AG04450 (cell line): Measurements from ENCODE around the gene ASCC2. TPM values are rescaled to one million over a fixed set of nuclear protein-coding genes. Genes with fewer than 3 reads are reported as not detected.
A peak's percentile ranks its signal among the peaks of the same experiment; 100 is the strongest.

Experiments used
- CTCF ChIA-PET: fragments of 300-600, 350-600 bp; formaldehyde crosslinking; extraction: SDS; loops from one replicate; lab custom pipeline; 2022; ENCODE audit warnings: antibody characterized with exemption, inconsistent platforms; lab: Charles Lee
- POLR2A ChIA-PET: fragments of 350-600 bp; formaldehyde crosslinking; extraction: SDS; loops from one replicate; lab custom pipeline; 2021; ENCODE audit warnings: antibody characterized with exemption, inconsistent platforms; lab: Yijun Ruan, JAX
- DNase-seq: peaks from one replicate; pipeline ENCODE4 v3.0.0-alpha.2; 2011; ENCODE audit warnings: low read depth, low spot score
- H3K27ac ChIP-seq: one replicate; pipeline ENCODE4 v1.5.1; 2012; ENCODE audit warnings: low read depth, low read length, control low read depth
- H3K27me3 ChIP-seq: one replicate; pipeline ENCODE4 v1.6.0; 2012; ENCODE audit warnings: low read length; ENCODE audit not compliant: control insufficient read depth, insufficient read depth
- H3K4me3 ChIP-seq: 2 replicates; pipeline ENCODE4 v1.5.1; 2011; ENCODE audit warnings: mild to moderate bottlenecking, low read depth, low read length, control low read depth
- H3K9me3 ChIP-seq: 2 replicates; pipeline ENCODE4 v1.5.1; 2012; ENCODE audit warnings: low read length; ENCODE audit not compliant: control insufficient read depth, insufficient read depth
- polyA plus RNA-seq: library from polyadenylated mRNA; depleted of rRNA; stranded (reverse); fragments of >200 nt; gene quantifications from 2 replicates; pipeline ENCODE4 v1.2.3, GENCODE V29; 2011
- TF ChIP-seq, protein P1 (sequence below): IDR thresholded peaks from 2 replicates; pipeline ENCODE4 v1.5.1; 2011; ENCODE audit warnings: low read depth, low read length, control low read depth, inconsistent platforms

The ASCC2 gene
- polyA plus RNA-seq, 1 experiment = 45.9 TPM

GRCh38 chr22:29883775-29884097 is 45.7 kb upstream of the ASCC2 start:
- Histone ChIP-seq H3K27ac (no peak overlapping the region), H3K27me3 (no peaks in the 10 kb centered on the region), H3K4me3 (peak overlapping the region; percentile 95), H3K9me3 (peaks cover 3% of the 10 kb centered on the region)
- TF ChIP-seq, protein P1, sequence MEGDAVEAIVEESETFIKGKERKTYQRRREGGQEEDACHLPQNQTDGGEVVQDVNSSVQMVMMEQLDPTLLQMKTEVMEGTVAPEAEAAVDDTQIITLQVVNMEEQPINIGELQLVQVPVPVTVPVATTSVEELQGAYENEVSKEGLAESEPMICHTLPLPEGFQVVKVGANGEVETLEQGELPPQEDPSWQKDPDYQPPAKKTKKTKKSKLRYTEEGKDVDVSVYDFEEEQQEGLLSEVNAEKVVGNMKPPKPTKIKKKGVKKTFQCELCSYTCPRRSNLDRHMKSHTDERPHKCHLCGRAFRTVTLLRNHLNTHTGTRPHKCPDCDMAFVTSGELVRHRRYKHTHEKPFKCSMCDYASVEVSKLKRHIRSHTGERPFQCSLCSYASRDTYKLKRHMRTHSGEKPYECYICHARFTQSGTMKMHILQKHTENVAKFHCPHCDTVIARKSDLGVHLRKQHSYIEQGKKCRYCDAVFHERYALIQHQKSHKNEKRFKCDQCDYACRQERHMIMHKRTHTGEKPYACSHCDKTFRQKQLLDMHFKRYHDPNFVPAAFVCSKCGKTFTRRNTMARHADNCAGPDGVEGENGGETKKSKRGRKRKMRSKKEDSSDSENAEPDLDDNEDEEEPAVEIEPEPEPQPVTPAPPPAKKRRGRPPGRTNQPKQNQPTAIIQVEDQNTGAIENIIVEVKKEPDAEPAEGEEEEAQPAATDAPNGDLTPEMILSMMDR = no peak
- POLR2A ChIA-PET = interaction anchor here (0.5 to 1.1 kb wide), 7 partner anchors 18 to 305 kb away, joined by 3 to 10 read pairs (median 4); partner anchors contain the start of genes ASCC2, UQCR10 and ZMAT5
- CTCF ChIA-PET = interaction anchor here (0.6 kb wide), 6 partner anchors 13 to 1488 kb away, joined by 3 to 7 read pairs (median 4); no protein-coding TSS in a partner anchor
- DNase-seq = no peak

DNA sequence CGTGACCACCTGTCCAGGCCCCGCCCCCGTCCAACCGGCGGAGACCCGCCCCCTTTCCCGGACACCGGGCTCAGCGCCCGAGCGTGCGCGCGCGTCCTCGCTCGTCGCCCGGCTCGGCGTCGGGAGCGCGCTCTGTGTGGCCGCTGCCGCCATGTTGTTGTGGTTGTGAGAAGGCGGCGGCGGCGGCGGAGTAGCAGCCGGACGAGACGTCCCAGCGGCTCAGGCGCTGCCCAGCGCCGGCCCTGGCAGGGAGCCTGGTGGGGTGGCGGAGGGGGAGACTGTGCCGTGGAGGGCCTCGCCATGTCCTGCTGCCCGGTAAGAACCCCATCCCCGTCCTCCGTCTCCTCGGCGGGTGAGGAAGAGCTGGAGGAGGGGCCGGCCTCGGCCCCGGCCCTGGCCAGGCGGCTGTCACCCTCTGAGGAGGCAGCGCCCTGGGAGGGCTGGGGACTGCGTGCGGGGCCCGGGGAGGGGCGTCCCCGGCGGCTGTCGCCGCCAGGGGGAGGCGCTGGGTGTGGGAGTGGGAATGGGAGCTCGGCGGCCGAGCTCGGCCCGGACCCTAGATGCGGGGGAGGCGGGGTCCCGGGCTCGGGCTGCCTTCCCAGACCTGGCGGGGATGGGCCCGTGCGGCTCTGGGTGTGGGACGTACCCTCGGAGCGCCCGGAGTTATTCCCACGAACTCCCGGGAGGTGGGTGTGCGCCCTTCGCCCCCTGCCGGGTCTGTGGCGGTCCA is 45.1 kb upstream of the ASCC2 start, which contains the start of gene MTMR3:
Gene MTMR3 (plus strand): TSS at position 130 of the 730 bp plus-strand sequence. CDS start 87,886 bp downstream, outside the sequence.
- DNase-seq = peak; percentile 66
- Histone ChIP-seq H3K27ac (peak within 1 kb of the TSS; percentile 77), H3K4me3 (peak within 1 kb of the TSS; percentile 95), H3K9me3 (peaks cover 3% of the 10 kb centered on the region), H3K27me3 (no peaks in the 10 kb centered on the region)
- CTCF ChIA-PET = interaction anchor here (0.6 to 0.9 kb wide), 7 partner anchors 12 to 1489 kb away, joined by 3 to 7 read pairs (median 4); no protein-coding TSS in a partner anchor
- POLR2A ChIA-PET = interaction anchor here (0.5 to 1.1 kb wide), 7 partner anchors 19 to 305 kb away, joined by 3 to 5 read pairs (median 4); partner anchors contain the start of genes ASCC2, UQCR10 and ZMAT5
- TF ChIP-seq, protein P1 = peak; percentile 31; the same call in 1 of the 2 replicates

DNA sequence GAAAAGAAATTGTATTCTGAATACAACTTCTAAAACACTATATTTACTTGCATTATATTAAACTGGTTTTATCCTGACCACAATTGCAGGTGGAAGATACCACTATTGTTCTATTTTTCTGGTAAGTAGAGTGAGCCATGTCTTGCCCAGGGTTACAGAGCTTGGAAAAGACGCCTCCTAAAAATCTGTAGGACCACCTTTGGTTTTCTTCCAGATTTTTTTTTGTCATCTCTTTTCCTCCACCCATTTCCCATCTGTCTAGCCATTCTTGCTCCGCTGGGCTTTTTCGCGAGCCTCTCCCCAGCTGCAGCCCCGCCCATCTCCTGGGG is 44.6 kb upstream of the ASCC2 start:
- no peak overlapping the region for H3K27ac ChIP-seq
- H3K27me3 ChIP-seq = no peaks in the 10 kb centered on the region
- no peak for DNase-seq
- H3K9me3 ChIP-seq = peaks cover 3% of the 10 kb centered on the region
- TF ChIP-seq, protein P1 = no peak
- CTCF ChIA-PET = interaction anchor here (0.6 to 0.9 kb wide), 4 partner anchors 14 to 124 kb away, joined by 3 to 5 read pairs (median 4); no protein-coding TSS in a partner anchor
- POLR2A ChIA-PET = interaction anchor here (0.8 to 1.1 kb wide), 3 partner anchors 45 to 118 kb away, joined by 3 to 5 read pairs (median 4); partner anchors contain the start of gene ASCC2
- peak overlapping the region; percentile 31 for H3K4me3 ChIP-seq

DNA sequence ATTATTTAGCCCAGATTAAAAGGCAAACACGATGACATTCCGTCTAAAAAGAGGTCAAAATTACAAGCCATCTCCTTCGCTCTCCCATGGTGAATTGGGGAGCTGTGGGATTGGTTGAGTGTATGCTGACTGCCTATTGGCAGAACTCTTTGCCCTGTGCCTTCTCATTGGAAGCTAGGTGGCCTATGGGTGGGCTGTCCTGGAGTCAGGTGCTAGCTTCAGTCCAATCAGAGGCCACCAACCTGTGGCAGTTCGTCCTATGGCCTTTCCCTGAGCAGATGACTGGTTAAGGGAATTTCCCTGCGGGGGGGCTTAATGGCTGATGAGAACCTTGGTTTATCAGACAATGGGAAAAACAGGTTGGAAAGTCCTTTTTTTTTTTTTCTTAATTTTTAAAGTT is 41.7 kb upstream of the ASCC2 start:
- Histone ChIP-seq H3K27me3 (no peaks in the 10 kb centered on the region), H3K4me3 (no peak overlapping the region), H3K9me3 (peaks cover 3% of the 10 kb centered on the region), H3K27ac (no peak overlapping the region)
- TF ChIP-seq, protein P1 = no peak
- DNase-seq = no peak
- ChIA-PET POLR2A (no interaction called here), CTCF (no interaction called here)

DNA sequence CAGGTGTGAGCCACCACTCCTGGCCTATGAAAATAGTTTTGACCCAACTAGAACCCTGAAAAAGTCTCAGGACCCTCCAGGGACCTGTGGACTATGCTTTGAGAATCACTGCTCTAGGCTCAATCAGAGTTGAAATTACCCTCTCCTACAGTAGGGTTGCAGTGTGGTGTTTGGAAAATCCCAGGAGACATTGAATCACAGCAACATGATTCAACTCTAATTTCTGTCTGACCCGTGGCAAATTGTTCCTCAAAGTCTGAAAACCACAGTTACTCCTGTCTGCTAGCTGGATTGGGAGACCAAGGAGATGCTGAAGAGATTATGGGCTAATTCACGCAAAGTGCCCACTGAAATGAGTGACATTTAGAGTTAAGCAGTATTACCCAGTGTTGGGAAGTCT is 39.5 kb upstream of the ASCC2 start:
- no peak overlapping the region for H3K27ac ChIP-seq
- TF ChIP-seq, protein P1 = no peak
- peaks cover 2% of the 10 kb centered on the region for H3K27me3 ChIP-seq
- peaks cover 3% of the 10 kb centered on the region; the same call in 1 of the 2 replicates for H3K9me3 ChIP-seq
- CTCF ChIA-PET = no interaction called here
- POLR2A ChIA-PET = no interaction called here
- H3K4me3 ChIP-seq = no peak overlapping the region
- DNase-seq = no peak
